PC-9 (cell line): ENCODE measurements around the gene AP3S1. TPM values are rescaled to one million over a fixed set of nuclear protein-coding genes. Genes with fewer than 3 reads are reported as not detected.

Experiments
- BruUV-seq: library from RNA; stranded (reverse); fragments of 400-500 nt; replicated peaks from 2 replicates; lab custom pipeline; 2021; lab: Mats Ljungman, UMichigan
- CTCF ChIA-PET: fragments of 300-600 bp; sonication (Branson Sonifier 250); formaldehyde crosslinking; loops from one replicate; lab custom pipeline; 2022; ENCODE audit warnings: antibody characterized with exemption; lab: Charles Lee
- POLR2A ChIA-PET: fragments of 300-600 bp; sonication (Branson Sonifier 250); formaldehyde crosslinking; loops from one replicate; lab custom pipeline; 2022; ENCODE audit warnings: antibody characterized with exemption; ENCODE audit not compliant: unreplicated experiment; lab: Charles Lee
- DNase-seq, 2 experiments: peaks; one replicate each; pipeline versions ENCODE4 v3.0.0 to v3.0.0-alpha.2; 2015 to 2022; ENCODE audit warnings: mixed read lengths in 1 of 2
- H2AFZ ChIP-seq: fragments of 200-600 bp; sonication (generic); 2 replicates; pipeline ENCODE4 v1.8.1; 2017; ENCODE audit warnings: antibody characterized with exemption
- H3F3A ChIP-seq: fragments of 200-600 bp; sonication (generic); 2 replicates; pipeline ENCODE4 v1.8.1; 2017; ENCODE audit warnings: antibody characterized with exemption, mild to moderate bottlenecking, low read depth; ENCODE audit not compliant: insufficient read depth
- H3K27ac ChIP-seq: fragments of 200-600 bp; sonication (generic); 2 replicates; pipeline ENCODE4 v1.6.1; 2016; ENCODE audit warnings: mixed run types
- H3K27me3 ChIP-seq: fragments of 200-600 bp; sonication (generic); 2 replicates; pipeline ENCODE4 v1.6.1; 2016; ENCODE audit warnings: low read depth, mixed run types; ENCODE audit not compliant: insufficient read depth
- H3K36me3 ChIP-seq: fragments of 200-600 bp; sonication (generic); 2 replicates; pipeline ENCODE4 v1.6.1; 2016; ENCODE audit warnings: low read depth, mixed run types
- H3K4me1 ChIP-seq: fragments of 200-600 bp; sonication (generic); replicated peaks from 2 replicates; pipeline ENCODE4 v1.6.1; 2016; ENCODE audit warnings: mixed run types; ENCODE audit not compliant: insufficient read depth
- H3K4me2 ChIP-seq: fragments of 200-600 bp; sonication (generic); 2 replicates; pipeline ENCODE4 v1.6.1; 2017; ENCODE audit warnings: mixed run types
- H3K4me3 ChIP-seq: fragments of 200-600 bp; sonication (generic); 2 replicates; pipeline ENCODE4 v1.6.1; 2016; ENCODE audit warnings: mixed run types
- H3K79me2 ChIP-seq: fragments of 200-600 bp; sonication (generic); 2 replicates; pipeline ENCODE4 v1.6.1; 2017; ENCODE audit warnings: low read depth, mixed run types
- H3K9me2 ChIP-seq: fragments of 200-600 bp; sonication (generic); 2 replicates; pipeline ENCODE4 v1.8.1; 2017; ENCODE audit warnings: mild to moderate bottlenecking; ENCODE audit not compliant: insufficient read depth
- H3K9me3 ChIP-seq: fragments of 200-600 bp; sonication (generic); 2 replicates; pipeline ENCODE4 v1.8.1; 2016; ENCODE audit warnings: low read depth; ENCODE audit not compliant: insufficient read depth
- H4K20me1 ChIP-seq: fragments of 200-600 bp; sonication (generic); 2 replicates; pipeline ENCODE4 v1.8.1; 2017; ENCODE audit not compliant: insufficient read depth
- CTCF ChIP-seq: fragments of 200-600 bp; sonication (generic); conservative IDR thresholded peaks from 2 replicates; pipeline ENCODE4 v1.6.1; 2017; ENCODE audit warnings: mixed run types, antibody characterized with exemption, mild to moderate bottlenecking, moderate library complexity
- EZH2 ChIP-seq: fragments of 200-600 bp; sonication (generic); IDR thresholded peaks from 2 replicates; pipeline ENCODE4 v1.8.0; 2017; ENCODE audit warnings: antibody characterized with exemption, low read depth
- intact Hi-C: fragments of 100-400 bp; cut with micrococcal nuclease; formaldehyde crosslinking; loops from one replicate; pipeline ENCODE4 v1.10.0; 2022; ENCODE audit not compliant: unreplicated experiment
- total RNA-seq: library from RNA; stranded (reverse); gene quantifications from 2 replicates; pipeline ENCODE4 v1.2.3, GENCODE V29; 2021

AP3S1 gene
- total RNA-seq, 1 experiment from 2014 or later: 49.1 TPM

GRCh38 chr5:115962565-115963402 lies 121.0 kb downstream of the AP3S1 start:
- H3K9me2 ChIP-seq: no peaks in the 10 kb centered on the region; the same call in 1 of the 2 replicates
- H3K4me2 ChIP-seq: no peak overlapping the region
- no peak overlapping the region for H3K4me3 ChIP-seq
- H3K36me3 ChIP-seq: no peaks in the 10 kb centered on the region
- no peak for TF ChIP-seq CTCF
- TF ChIP-seq EZH2: no peak
- no peak overlapping the region for H3K27ac ChIP-seq
- intact Hi-C loops: no loop called here
- DNase-seq: no peak
- no TSS peak for BruUV-seq
- no peaks in the 10 kb centered on the region for H3K4me1 ChIP-seq
- no peaks in the 10 kb centered on the region for H3K79me2 ChIP-seq
- no peaks in the 10 kb centered on the region for H3K27me3 ChIP-seq
- no peaks in the 10 kb centered on the region for H3F3A ChIP-seq
- H3K9me3 ChIP-seq: no peaks in the 10 kb centered on the region
- no peaks in the 10 kb centered on the region for H4K20me1 ChIP-seq
- POLR2A ChIA-PET: no interaction called here
- CTCF ChIA-PET: no interaction called here
- no peak overlapping the region for H2AFZ ChIP-seq

GRCh38 chr5:115963566-115963965 lies 121.8 kb downstream of the AP3S1 start:
- H3K4me3 ChIP-seq: no peak overlapping the region
- BruUV-seq: no TSS peak
- H3K79me2 ChIP-seq: no peaks in the 10 kb centered on the region
- H3K27ac ChIP-seq: no peak overlapping the region
- no peaks in the 10 kb centered on the region for H3K36me3 ChIP-seq
- no peaks in the 10 kb centered on the region for H3F3A ChIP-seq
- ChIA-PET CTCF (no interaction called here), POLR2A (no interaction called here)
- no peaks in the 10 kb centered on the region for H4K20me1 ChIP-seq
- no peaks in the 10 kb centered on the region for H3K9me3 ChIP-seq
- TF ChIP-seq EZH2 (no peak), CTCF (no peak)
- intact Hi-C loops: no loop called here
- H3K4me1 ChIP-seq: no peaks in the 10 kb centered on the region
- no peak overlapping the region for H2AFZ ChIP-seq
- H3K27me3 ChIP-seq: no peaks in the 10 kb centered on the region
- no peaks in the 10 kb centered on the region; the same call in 1 of the 2 replicates for H3K9me2 ChIP-seq
- no peak for DNase-seq
- no peak overlapping the region for H3K4me2 ChIP-seq

Other genes with a start within 250 kb of the AP3S1 start
- gene TICAM2, start 239.5 kb upstream of the AP3S1 start, total RNA-seq: 1.8 and 2.1 TPM in 2 replicates
- gene TMED7, start 215.9 kb upstream of the AP3S1 start, total RNA-seq: 70.7 and 78.9 TPM in 2 replicates
- not detected in 2 replicates for gene CDO1, start 25.3 kb upstream of the AP3S1 start, total RNA-seq
- 39.8 and 48.7 TPM in 2 replicates for gene ATG12, start 370 bp upstream of the AP3S1 start, total RNA-seq
- gene LVRN, start 120.5 kb downstream of the AP3S1 start, total RNA-seq: 0.40 and 0.79 TPM in 2 replicates
- 0.37 TPM in 1 of 2 replicates, not detected in the other for gene ARL14EPL, start 190.5 kb downstream of the AP3S1 start, total RNA-seq
- 10.4 and 17.9 TPM in 2 replicates for gene COMMD10, start 243.1 kb downstream of the AP3S1 start, total RNA-seq